ENCODE data around the gene FPGS.

GRCh38 chr9:127826253-127826913 is 23.7 kb downstream of the FPGS start:
- TF ChIP-seq CTCF (IDR thresholded peaks at IDR 0.05) (no peak), EP300 (IDR thresholded peaks at IDR 0.05) (no peak), POLR2A (IDR thresholded peaks at IDR 0.05) (no peak)

All from ovary (tissue), 3 donors.